GM20000 (cell line): ENCODE measurements around the gene PALLD.

Experiments used
- DNase-seq: peaks from one replicate; pipeline ENCODE4 v3.0.0; 2012; ENCODE audit warnings: low spot score
- CTCF ChIP-seq: IDR thresholded peaks from 2 replicates; pipeline ENCODE4 v1.5.1; 2012; ENCODE audit warnings: mild to moderate bottlenecking, control low read depth; ENCODE audit errors: extremely low read depth, missing control alignments

The PALLD gene

GRCh38 chr4:168560184-168561180, 63.6 kb downstream of the PALLD start:
- no peak for DNase-seq
- no peak for TF ChIP-seq CTCF

- no peak for DNase-seq
- no peak for TF ChIP-seq CTCF
These were observed 65.3 kb downstream of the PALLD start for GRCh38 chr4:168562041-168562571.

- no peak for DNase-seq
- TF ChIP-seq CTCF: no peak
These were observed 67.2 kb downstream of the PALLD start for GRCh38 chr4:168564023-168564422.

- no peak for TF ChIP-seq CTCF
- DNase-seq: no peak
These were observed 68.3 kb downstream of the PALLD start for GRCh38 chr4:168565130-168565529.

- DNase-seq: no peak
- TF ChIP-seq CTCF: no peak
These were observed 69.9 kb downstream of the PALLD start for GRCh38 chr4:168566726-168567125.

- DNase-seq: no peak
- no peak for TF ChIP-seq CTCF
These were observed 72.4 kb downstream of the PALLD start for GRCh38 chr4:168569066-168569930.
